IMR-90 (cell line): Measurements from ENCODE around the gene SRSF10. TPM values are rescaled to one million over a fixed set of nuclear protein-coding genes. Genes with fewer than 3 reads are reported as not detected.

Source experiments
- ATAC-seq: fragments of 200-7000 bp; cut with Tn5 transposase; 2 replicates; pipeline ENCODE4 v1.9.1; 2020; ENCODE audit warnings: low read depth, mild to moderate bottlenecking, moderate library complexity
- BruUV-seq: library from RNA; stranded (reverse); fragments of 400-500 nt; replicated peaks from 2 replicates; lab custom pipeline; 2021; lab: Mats Ljungman, UMichigan
- CTCF ChIA-PET: fragments of 300-600 bp; formaldehyde crosslinking; extraction: SDS; loops from one replicate; lab custom pipeline; 2021; ENCODE audit warnings: antibody characterized with exemption; lab: Yijun Ruan, JAX
- POLR2A ChIA-PET: fragments of 300-600 bp; sonication (Branson Sonifier 250); formaldehyde crosslinking; loops from one replicate; lab custom pipeline; 2022; ENCODE audit warnings: antibody characterized with exemption; ENCODE audit not compliant: unreplicated experiment; lab: Charles Lee
- DNase-seq: peaks from one replicate; pipeline ENCODE4 v3.0.0; 2013
- H2AFZ ChIP-seq: replicated peaks from 2 replicates; pipeline ENCODE3; 2013; ENCODE audit warnings: low read length, mild to moderate bottlenecking; ENCODE audit not compliant: poor library complexity
- H2AK5ac ChIP-seq: 2 replicates; pipeline ENCODE4 v1.6.1; 2013; ENCODE audit warnings: low read depth, low read length, inconsistent platforms
- H2AK9ac ChIP-seq: replicated peaks from 2 replicates; pipeline ENCODE3; 2013; ENCODE audit warnings: mild to moderate bottlenecking, low read depth, low read length, moderate library complexity; ENCODE audit not compliant: poor library complexity
- H2BK120ac ChIP-seq: 2 replicates; pipeline ENCODE4 v1.6.1; 2013; ENCODE audit warnings: low read depth, low read length, inconsistent platforms
- H2BK15ac ChIP-seq: 3 replicates; pipeline ENCODE4 v1.6.1; 2013; ENCODE audit warnings: low read depth, low read length, inconsistent platforms
- H2BK20ac ChIP-seq: 2 replicates; pipeline ENCODE4 v1.6.1; 2013; ENCODE audit warnings: low read depth, mild to moderate bottlenecking, inconsistent platforms, low read length, moderate library complexity
- H2BK5ac ChIP-seq: 2 replicates; pipeline ENCODE4 v1.6.1; 2013; ENCODE audit warnings: mild to moderate bottlenecking, low read depth, low read length, inconsistent platforms; ENCODE audit not compliant: poor library complexity, severe bottlenecking
- H3K14ac ChIP-seq: replicated peaks from 2 replicates; pipeline ENCODE4 v1.6.1; 2013; ENCODE audit warnings: low read depth, low read length, inconsistent platforms
- H3K18ac ChIP-seq: 2 replicates; pipeline ENCODE4 v1.6.1; 2013; ENCODE audit warnings: low read depth, low read length, control low read depth
- H3K23ac ChIP-seq: 2 replicates; pipeline ENCODE4 v1.6.1; 2013; ENCODE audit warnings: low read depth, low read length, inconsistent platforms
- H3K27ac ChIP-seq: 2 replicates; pipeline ENCODE4 v1.5.1; 2013; ENCODE audit warnings: mild to moderate bottlenecking, control low read depth, low read length; ENCODE audit not compliant: insufficient read depth
- H3K27me3 ChIP-seq: 2 replicates; pipeline ENCODE4 v1.6.1; 2013; ENCODE audit warnings: low read length; ENCODE audit not compliant: control insufficient read depth, insufficient read depth
- H3K36me3 ChIP-seq: 2 replicates; pipeline ENCODE4 v1.6.1; 2013; ENCODE audit warnings: low read length, mixed read lengths; ENCODE audit not compliant: control insufficient read depth, insufficient read depth
- H3K4ac ChIP-seq: 2 replicates; pipeline ENCODE4 v1.6.1; 2013; ENCODE audit warnings: low read depth, low read length, inconsistent platforms
- H3K4me1 ChIP-seq: 2 replicates; pipeline ENCODE4 v1.6.1; 2013; ENCODE audit warnings: low read length, mixed read lengths; ENCODE audit not compliant: control insufficient read depth, insufficient read depth
- H3K4me2 ChIP-seq: 2 replicates; pipeline ENCODE4 v1.6.1; 2013; ENCODE audit warnings: low read depth, mild to moderate bottlenecking, control low read depth, low read length, moderate library complexity
- H3K4me3 ChIP-seq: 2 replicates; pipeline ENCODE4 v1.5.1; 2013; ENCODE audit warnings: low read depth, mild to moderate bottlenecking, control low read depth, low read length, moderate library complexity; ENCODE audit not compliant: insufficient read depth
- H3K56ac ChIP-seq: 2 replicates; pipeline ENCODE4 v1.6.1; 2013; ENCODE audit warnings: low read length, inconsistent platforms; ENCODE audit not compliant: insufficient read depth; ENCODE audit errors: extremely low read depth
- H3K79me1 ChIP-seq, 2 experiments: 2 replicates each; pipeline ENCODE4 v1.6.1; 2013; ENCODE audit warnings: low read length in 2 of 2, inconsistent platforms in 1 of 2, low read depth in 1 of 2
- H3K9ac ChIP-seq: 2 replicates; pipeline ENCODE4 v1.6.1; 2013; ENCODE audit warnings: low read depth, low read length, control low read depth
- H3K9me1 ChIP-seq: 2 replicates; pipeline ENCODE4 v1.6.1; 2013; ENCODE audit warnings: low read length, inconsistent platforms; ENCODE audit not compliant: insufficient read depth
- H3K9me3 ChIP-seq: 2 replicates; pipeline ENCODE4 v1.6.1; 2013; ENCODE audit warnings: low read length; ENCODE audit not compliant: control insufficient read depth, insufficient read depth
- H4K20me1 ChIP-seq: 2 replicates; pipeline ENCODE4 v1.6.1; 2013; ENCODE audit warnings: low read length, inconsistent platforms; ENCODE audit not compliant: insufficient read depth
- H4K5ac ChIP-seq: 2 replicates; pipeline ENCODE4 v1.6.1; 2013; ENCODE audit warnings: mild to moderate bottlenecking, low read depth, low read length, control low read depth
- H4K8ac ChIP-seq, 2 experiments: 2 replicates each; pipeline ENCODE4 v1.6.1; 2013; ENCODE audit warnings: low read depth in 2 of 2, low read length in 2 of 2, control low read depth in 1 of 2, inconsistent platforms in 1 of 2
- H4K91ac ChIP-seq: 2 replicates; pipeline ENCODE4 v1.6.1; 2013; ENCODE audit warnings: low read depth, low read length, inconsistent platforms; ENCODE audit not compliant: insufficient read depth
- BHLHE40 ChIP-seq: fragments of 150-350 bp; IDR thresholded peaks from 2 replicates; pipeline ENCODE4 v1.6.1; 2016; ENCODE audit warnings: mild to moderate bottlenecking, low read depth, low read length
- CHD1 ChIP-seq: IDR thresholded peaks from 2 replicates; pipeline ENCODE4 v1.6.1; 2012; ENCODE audit warnings: low read depth, low read length, improper control_type of control experiment
- MAZ ChIP-seq: IDR thresholded peaks from 2 replicates; pipeline ENCODE4 v1.6.1; 2012; ENCODE audit warnings: low read depth, mild to moderate bottlenecking, low read length, improper control_type of control experiment, moderate library complexity, borderline replicate concordance
- RCOR1 ChIP-seq: IDR thresholded peaks from 2 replicates; pipeline ENCODE4 v1.6.1; 2012; ENCODE audit warnings: mild to moderate bottlenecking, low read length, improper control_type of control experiment; ENCODE audit not compliant: insufficient replicate concordance
- dilution Hi-C: fragments of 300-500 bp; cut with HindIII; formaldehyde crosslinking; loops from one replicate; pipeline ENCODE4 v1.14.3; 2018; ENCODE audit warnings: low sequenced_read_pairs; ENCODE audit not compliant: unreplicated experiment
- in situ Hi-C: fragments of 300-500 bp; cut with MboI; formaldehyde crosslinking; loops from 3 replicates; pipeline ENCODE4 v1.14.3; 2019; ENCODE audit warnings: low sequenced_read_pairs, inconsistent platforms, mixed read lengths
- intact Hi-C: fragments of 100-400 bp; cut with micrococcal nuclease; formaldehyde crosslinking; loops from 2 replicates; pipeline ENCODE4 v1.10.0; 2022
- polyA plus RNA-seq, 3 experiments: library from polyadenylated mRNA; depleted of rRNA; stranded (reverse); fragments of >200 nt; gene quantifications; 2 replicates each; pipeline ENCODE4 v1.2.3, GENCODE V29; 2012; ENCODE audit warnings: low replicate concordance in 1 of 3
- total RNA-seq: library from RNA; depleted of rRNA; stranded (reverse); fragments of >200 nt; gene quantifications from 2 replicates; pipeline ENCODE4 v1.2.3, GENCODE V29; 2012
- TF ChIP-seq, protein P1 (sequence below): fragments of 150-350 bp; IDR thresholded peaks from 2 replicates; pipeline ENCODE4 v1.6.1; 2016; ENCODE audit warnings: low read depth, mild to moderate bottlenecking, low read length, moderate library complexity, borderline replicate concordance
- TF ChIP-seq, protein P2 (sequence below): fragments of 150-350 bp; IDR thresholded peaks from 2 replicates; pipeline ENCODE4 v1.6.1; 2017; ENCODE audit warnings: mild to moderate bottlenecking, antibody characterized with exemption, low read length, low read depth

The SRSF10 gene
- total and polyA plus RNA-seq, 2 of the 4 experiments (the other 2 are of a cell fraction) = 90.1 to 110 TPM

DNA sequence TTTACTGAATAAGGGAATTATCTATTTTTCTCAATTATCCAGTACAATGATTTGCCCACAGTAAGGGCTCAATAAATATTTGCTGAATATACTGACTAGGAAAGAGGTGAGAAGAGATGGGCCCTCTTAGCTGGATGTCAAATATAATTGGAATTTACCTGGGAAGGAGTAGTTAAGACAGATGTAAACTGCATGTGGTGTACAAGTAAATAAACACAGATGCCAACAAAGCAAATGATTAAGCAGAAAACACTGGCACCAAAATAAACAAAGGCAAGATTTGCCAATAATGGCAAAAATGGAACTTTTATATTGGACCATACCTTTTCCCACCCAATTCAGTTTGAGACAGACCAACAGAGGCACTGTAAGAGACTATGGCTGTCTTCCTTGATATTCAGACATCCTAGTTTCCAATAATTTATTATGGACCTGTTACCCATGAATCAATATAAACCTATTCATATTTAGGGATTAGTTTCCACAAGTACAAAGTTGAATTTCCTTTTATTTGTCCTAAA is 13.1 kb downstream of the SRSF10 start:
- ChIA-PET CTCF (no interaction called here), POLR2A (no interaction called here)
- Histone ChIP-seq H2BK5ac (no peak overlapping the region), H3K27ac (no peak overlapping the region), H2AK9ac (no peak overlapping the region), H2BK20ac (no peak overlapping the region), H4K91ac (no peak overlapping the region), H3K4me2 (no peak overlapping the region), H3K9ac (no peak overlapping the region), H3K9me1 (no peaks in the 10 kb centered on the region), H3K4me1 (peaks cover 2% of the 10 kb centered on the region), H3K18ac (no peak overlapping the region), H3K4me3 (no peak overlapping the region), H3K9me3 (no peaks in the 10 kb centered on the region), H3K23ac (no peak overlapping the region), H3K27me3 (no peaks in the 10 kb centered on the region), H3K36me3 (peaks cover 14% of the 10 kb centered on the region), H3K79me1 (peaks cover 13 to 20% of the 10 kb centered on the region in 2 experiments; a peak in 3 of 4 replicates), H4K5ac (no peak overlapping the region), H2BK120ac (no peak overlapping the region), H2AK5ac (no peak overlapping the region), H3K56ac (no peak overlapping the region), H4K20me1 (peaks cover 26% of the 10 kb centered on the region), H4K8ac (no peak overlapping the region), H3K4ac (no peak overlapping the region), H2BK15ac (no peak overlapping the region), H3K14ac (no peak overlapping the region), H2AFZ (no peak overlapping the region)
- BruUV-seq = no TSS peak
- DNase-seq = no peak
- intact Hi-C loops = no loop called here
- dilution Hi-C loops = no loop called here
- no peak for ATAC-seq
- in situ Hi-C loops = no loop called here
- TF ChIP-seq CHD1 (no peak), BHLHE40 (no peak), MAZ (no peak), RCOR1 (no peak)
- TF ChIP-seq, protein P1, sequence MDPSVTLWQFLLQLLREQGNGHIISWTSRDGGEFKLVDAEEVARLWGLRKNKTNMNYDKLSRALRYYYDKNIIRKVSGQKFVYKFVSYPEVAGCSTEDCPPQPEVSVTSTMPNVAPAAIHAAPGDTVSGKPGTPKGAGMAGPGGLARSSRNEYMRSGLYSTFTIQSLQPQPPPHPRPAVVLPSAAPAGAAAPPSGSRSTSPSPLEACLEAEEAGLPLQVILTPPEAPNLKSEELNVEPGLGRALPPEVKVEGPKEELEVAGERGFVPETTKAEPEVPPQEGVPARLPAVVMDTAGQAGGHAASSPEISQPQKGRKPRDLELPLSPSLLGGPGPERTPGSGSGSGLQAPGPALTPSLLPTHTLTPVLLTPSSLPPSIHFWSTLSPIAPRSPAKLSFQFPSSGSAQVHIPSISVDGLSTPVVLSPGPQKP = no peak
- TF ChIP-seq, protein P2, sequence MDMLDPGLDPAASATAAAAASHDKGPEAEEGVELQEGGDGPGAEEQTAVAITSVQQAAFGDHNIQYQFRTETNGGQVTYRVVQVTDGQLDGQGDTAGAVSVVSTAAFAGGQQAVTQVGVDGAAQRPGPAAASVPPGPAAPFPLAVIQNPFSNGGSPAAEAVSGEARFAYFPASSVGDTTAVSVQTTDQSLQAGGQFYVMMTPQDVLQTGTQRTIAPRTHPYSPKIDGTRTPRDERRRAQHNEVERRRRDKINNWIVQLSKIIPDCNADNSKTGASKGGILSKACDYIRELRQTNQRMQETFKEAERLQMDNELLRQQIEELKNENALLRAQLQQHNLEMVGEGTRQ = no peak
